ENCODE measurements around the gene WIPI1.

- TF ChIP-seq, protein P1, sequence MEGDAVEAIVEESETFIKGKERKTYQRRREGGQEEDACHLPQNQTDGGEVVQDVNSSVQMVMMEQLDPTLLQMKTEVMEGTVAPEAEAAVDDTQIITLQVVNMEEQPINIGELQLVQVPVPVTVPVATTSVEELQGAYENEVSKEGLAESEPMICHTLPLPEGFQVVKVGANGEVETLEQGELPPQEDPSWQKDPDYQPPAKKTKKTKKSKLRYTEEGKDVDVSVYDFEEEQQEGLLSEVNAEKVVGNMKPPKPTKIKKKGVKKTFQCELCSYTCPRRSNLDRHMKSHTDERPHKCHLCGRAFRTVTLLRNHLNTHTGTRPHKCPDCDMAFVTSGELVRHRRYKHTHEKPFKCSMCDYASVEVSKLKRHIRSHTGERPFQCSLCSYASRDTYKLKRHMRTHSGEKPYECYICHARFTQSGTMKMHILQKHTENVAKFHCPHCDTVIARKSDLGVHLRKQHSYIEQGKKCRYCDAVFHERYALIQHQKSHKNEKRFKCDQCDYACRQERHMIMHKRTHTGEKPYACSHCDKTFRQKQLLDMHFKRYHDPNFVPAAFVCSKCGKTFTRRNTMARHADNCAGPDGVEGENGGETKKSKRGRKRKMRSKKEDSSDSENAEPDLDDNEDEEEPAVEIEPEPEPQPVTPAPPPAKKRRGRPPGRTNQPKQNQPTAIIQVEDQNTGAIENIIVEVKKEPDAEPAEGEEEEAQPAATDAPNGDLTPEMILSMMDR (conservative IDR thresholded peaks at IDR 0.05): no peak
- TF ChIP-seq ZFX (IDR thresholded peaks at IDR 0.05): no peak
Measured at GRCh38 chr17:68491381-68492231, 34.3 kb upstream of the WIPI1 start.

Data from C4-2B (cell line).